Prostate gland (tissue), 2 donors: ENCODE results near the gene P3H2. TPM values are rescaled to one million over a fixed set of nuclear protein-coding genes. Genes with fewer than 3 reads are reported as not detected.

Experiments used
- DNase-seq: peaks from one replicate; pipeline ENCODE4 v3.0.0-alpha.2; 2019; ENCODE audit warnings: low spot score
- H3K27ac ChIP-seq, 2 donors: fragments of 200-600 bp; sonication (generic); 2 replicates each; pipeline ENCODE4 v1.5.1; 2017 to 2019
- H3K27me3 ChIP-seq: fragments of 200-600 bp; sonication (generic); replicated peaks from 2 replicates; pipeline ENCODE4 v1.5.1; 2019; ENCODE audit not compliant: insufficient read depth
- H3K36me3 ChIP-seq, 2 donors: fragments of 200-600 bp; sonication (generic); 1 replicate in 1 of 2; 2 replicates in 1 of 2; pipeline versions ENCODE4 v1.5.1 to v1.8.1; 2017 to 2019
- H3K4me1 ChIP-seq: fragments of 200-600 bp; sonication (generic); replicated peaks from 2 replicates; pipeline ENCODE4 v1.5.1; 2019
- H3K4me3 ChIP-seq, 2 donors: fragments of 200-600 bp; sonication (generic); 2 replicates each; pipeline ENCODE4 v1.5.1; 2017 to 2019
- H3K9me3 ChIP-seq: fragments of 200-600 bp; sonication (generic); 2 replicates; pipeline ENCODE4 v1.5.1; 2017
- CTCF ChIP-seq, 4 experiments: fragments of 200-600 bp in 2 of 4; fragments of 450-650 bp in 2 of 4; sonication (generic) in 2 of 4; IDR thresholded peaks; 1 replicate in 3 of 4; 2 replicates in 1 of 4; pipeline ENCODE4 v1.5.1; 2016 to 2019; ENCODE audit warnings: antibody characterized with exemption in 4 of 4, mild to moderate bottlenecking in 2 of 4, moderate library complexity in 2 of 4
- POLR2A ChIP-seq: fragments of 450-650 bp; IDR thresholded peaks from one replicate; pipeline ENCODE4 v1.6.1; 2016; ENCODE audit warnings: antibody characterized with exemption, mild to moderate bottlenecking
- POLR2AphosphoS5 ChIP-seq: sonication (generic); formaldehyde crosslinking; IDR thresholded peaks from one replicate; pipeline ENCODE4 v1.6.1; 2017; ENCODE audit warnings: antibody characterized with exemption
- WGBS: methylation state at CpG from one replicate; pipeline ENCODE4 v1.1.5; 2018; 5-methylcytosine and 5-hydroxymethylcytosine counted together
- intact Hi-C: fragments of 100-400 bp; cut with DNase I; formaldehyde crosslinking; loops from one replicate; pipeline ENCODE4 v1.14.2; 2022
- total RNA-seq, 2 donors: library from RNA; depleted of rRNA; stranded (reverse); fragments of >200 nt; gene quantifications; one replicate each; pipeline ENCODE4 v1.1.0, GENCODE V29; 2016

Gene P3H2
- total RNA-seq, 2 donors from 2014 or later: 20.6 to 82.8 TPM

GRCh38 chr3:190064112-190064511 is 56.6 kb downstream of the P3H2 start:
- intact Hi-C loops: no loop called here
- Histone ChIP-seq H3K36me3 (no peaks in the 10 kb centered on the region), H3K27ac (no peak overlapping the region), H3K9me3 (no peaks in the 10 kb centered on the region), H3K4me1 (peaks cover 2% of the 10 kb centered on the region), H3K27me3 (no peaks in the 10 kb centered on the region), H3K4me3 (no peak overlapping the region)
- DNase-seq: peak; percentile 26
- TF ChIP-seq POLR2A (no peak), POLR2AphosphoS5 (peak; percentile 67), CTCF (IDR thresholded peaks at IDR 0.05) (no peak)
- WGBS: 20% methylated on average over 3 of the region's 3 CpGs

DNA sequence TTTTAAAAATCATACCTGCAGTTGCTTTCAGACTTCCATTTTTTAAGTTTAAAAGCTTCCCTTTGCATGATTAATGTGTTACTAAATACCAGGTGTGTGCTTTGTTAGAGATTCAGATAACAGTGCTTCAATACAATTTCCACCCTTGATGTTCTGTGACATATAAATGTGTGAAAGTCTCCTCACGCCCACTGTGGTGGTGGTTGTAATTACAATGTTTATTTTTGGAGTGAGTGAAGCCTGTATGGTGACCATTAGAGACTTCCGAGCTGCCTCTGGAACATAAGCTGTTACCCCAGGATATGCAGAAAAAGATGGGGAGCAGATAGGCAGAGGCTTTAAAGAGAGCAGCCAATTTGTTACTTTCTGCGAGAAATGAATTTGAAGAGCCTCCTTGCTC is 57.2 kb downstream of the P3H2 start:
- intact Hi-C loops: no loop called here
- no peaks in the 10 kb centered on the region for H3K27me3 ChIP-seq
- H3K9me3 ChIP-seq: no peaks in the 10 kb centered on the region
- TF ChIP-seq POLR2A: no peak
- TF ChIP-seq CTCF (IDR thresholded peaks at IDR 0.05): no peak
- no peak for TF ChIP-seq POLR2AphosphoS5
- no peak overlapping the region for H3K4me3 ChIP-seq
- no peaks in the 10 kb centered on the region for H3K36me3 ChIP-seq
- H3K27ac ChIP-seq: no peak overlapping the region
- H3K4me1 ChIP-seq: peaks cover 2% of the 10 kb centered on the region
- no peak for DNase-seq
- WGBS: 81% methylated on average over 3 of the region's 3 CpGs

GRCh38 chr3:190060192-190060775 is 60.4 kb downstream of the P3H2 start:
- Histone ChIP-seq H3K27me3 (no peaks in the 10 kb centered on the region), H3K36me3 (no peaks in the 10 kb centered on the region), H3K9me3 (no peaks in the 10 kb centered on the region), H3K4me1 (peaks cover 2% of the 10 kb centered on the region), H3K27ac (no peak overlapping the region), H3K4me3 (no peak overlapping the region)
- TF ChIP-seq POLR2AphosphoS5 (no peak), POLR2A (no peak), CTCF (IDR thresholded peaks at IDR 0.05) (no peak)
- WGBS: 90% methylated on average over 4 of the region's 4 CpGs
- no peak for DNase-seq
- intact Hi-C loops: no loop called here

DNA sequence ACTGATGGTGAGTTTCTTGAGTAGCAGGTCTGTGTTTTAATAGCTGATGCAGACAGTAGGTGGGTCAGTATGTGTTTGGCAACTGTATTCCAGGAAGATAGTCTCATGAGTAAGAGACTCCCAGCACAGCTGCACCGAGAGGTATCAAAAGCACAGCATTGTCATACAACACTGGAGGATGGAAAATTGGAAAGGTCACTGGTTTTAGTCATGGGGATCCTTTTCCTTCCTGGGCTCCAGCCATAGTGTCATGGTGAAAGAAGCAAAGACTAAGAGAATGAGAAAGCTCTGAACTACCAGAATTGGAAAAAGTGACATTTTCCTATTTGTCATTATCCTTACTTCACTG is 61.5 kb downstream of the P3H2 start:
- WGBS: 63% methylated on average over 1 of the region's 1 CpG
- intact Hi-C loops: no loop called here
- peak overlapping the region in 1 of 2 donors; percentile 31 for H3K27ac ChIP-seq

More for the DNA sequence above, 61.5 kb downstream of the P3H2 start:
- Histone ChIP-seq H3K4me3 (no peak overlapping the region), H3K4me1 (no peaks in the 10 kb centered on the region), H3K9me3 (no peaks in the 10 kb centered on the region), H3K36me3 (no peaks in the 10 kb centered on the region), H3K27me3 (no peaks in the 10 kb centered on the region)
- TF ChIP-seq CTCF (IDR thresholded peaks at IDR 0.05) (no peak), POLR2A (no peak), POLR2AphosphoS5 (no peak)
- DNase-seq: no peak
